ENCODE results near the gene USF2. TPM values are rescaled to one million over a fixed set of nuclear protein-coding genes. Genes with fewer than 3 reads are reported as not detected.

The USF2 gene
- total RNA-seq, 4 donors from 2014 or later = 118 to 169 (median 143) TPM

DNA sequence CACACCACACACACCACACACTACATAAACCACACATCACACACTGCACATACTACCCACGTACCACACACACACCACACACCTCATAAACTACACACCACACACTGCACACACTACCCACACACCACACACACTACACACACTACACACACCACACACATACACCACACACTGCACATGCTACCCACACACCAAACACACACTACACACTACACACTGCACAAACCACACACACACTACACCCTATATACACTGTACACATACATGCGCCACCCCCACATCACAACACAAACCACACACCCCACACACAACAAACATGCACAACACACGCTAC, 28.7 kb downstream of the USF2 start:
- Histone ChIP-seq H3K9me3 (no peaks in the 10 kb centered on the region), H3K36me3 (no peaks in the 10 kb centered on the region), H3K27ac (no peak overlapping the region), H3K4me1 (no peaks in the 10 kb centered on the region), H3K4me3 (no peak overlapping the region), H3K27me3 (peaks cover 14 to 44% (median 44%) of the 10 kb centered on the region in 3 donors)
- no peak for DNase-seq
- intact Hi-C loops (cut with DNase I; ENCODE audit: low total_unique reads) (no loop called here), in situ Hi-C loops (cut with MboI; ENCODE audit: low sequenced_read_pairs in 4 of 4) (no loop called here)
- ATAC-seq = no peak
- TF ChIP-seq CTCF (IDR thresholded peaks at IDR 0.05 in 4 of 5, conservative IDR thresholded peaks at IDR 0.05 in 1 of 5) (no peak), POLR2A (IDR thresholded peaks at IDR 0.05) (no peak)

DNA sequence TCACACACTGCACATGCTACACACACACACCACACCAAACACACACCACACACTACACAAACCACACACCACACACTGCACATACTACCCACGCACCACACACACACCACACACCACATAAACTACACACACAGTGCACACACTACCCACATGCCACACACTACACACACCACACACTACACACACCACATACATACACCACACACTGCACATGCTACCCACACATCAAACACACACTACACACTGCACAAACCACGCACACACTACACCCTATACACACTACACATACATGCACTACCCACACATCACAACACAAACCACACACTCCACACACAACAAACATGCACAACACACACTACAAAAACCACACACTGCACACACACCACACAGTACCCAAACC, 29.2 kb downstream of the USF2 start:
- intact Hi-C loops (cut with DNase I; ENCODE audit: low total_unique reads) (no loop called here), in situ Hi-C loops (cut with MboI; ENCODE audit: low sequenced_read_pairs in 4 of 4) (no loop called here)
- Histone ChIP-seq H3K4me1 (no peaks in the 10 kb centered on the region), H3K4me3 (no peak overlapping the region), H3K36me3 (no peaks in the 10 kb centered on the region), H3K27me3 (peaks cover 14 to 44% (median 40%) of the 10 kb centered on the region in 3 donors), H3K27ac (no peak overlapping the region), H3K9me3 (no peaks in the 10 kb centered on the region)
- no peak for ATAC-seq
- no peak for TF ChIP-seq POLR2A (IDR thresholded peaks at IDR 0.05)
- TF ChIP-seq CTCF (IDR thresholded peaks at IDR 0.05 in 4 of 5, conservative IDR thresholded peaks at IDR 0.05 in 1 of 5) = no peak
- no peak for DNase-seq

- Histone ChIP-seq H3K27ac (no peak overlapping the region), H3K4me1 (no peaks in the 10 kb centered on the region), H3K27me3 (peaks cover 10 to 42% (median 34%) of the 10 kb centered on the region in 3 donors), H3K36me3 (no peaks in the 10 kb centered on the region), H3K4me3 (no peak overlapping the region), H3K9me3 (no peaks in the 10 kb centered on the region)
- DNase-seq (no peak), ATAC-seq (no peak)
- TF ChIP-seq CTCF (IDR thresholded peaks at IDR 0.05 in 4 of 5, conservative IDR thresholded peaks at IDR 0.05 in 1 of 5) = no peak
- no peak for TF ChIP-seq POLR2A (IDR thresholded peaks at IDR 0.05)
- intact Hi-C loops (cut with DNase I; ENCODE audit: low total_unique reads) (no loop called here), in situ Hi-C loops (cut with MboI; ENCODE audit: low sequenced_read_pairs in 4 of 4) (no loop called here)
Observed at GRCh38 chr19:35298561-35298972, 29.8 kb downstream of the USF2 start.

GRCh38 chr19:35299523-35300338, 31.0 kb downstream of the USF2 start:
- no peak for TF ChIP-seq POLR2A (IDR thresholded peaks at IDR 0.05)
- TF ChIP-seq CTCF (IDR thresholded peaks at IDR 0.05 in 4 of 5, conservative IDR thresholded peaks at IDR 0.05 in 1 of 5) = no peak
- no peaks in the 10 kb centered on the region for H3K9me3 ChIP-seq
- H3K36me3 ChIP-seq = no peaks in the 10 kb centered on the region
- no peak overlapping the region for H3K27ac ChIP-seq
- ATAC-seq = no peak
- no peaks in the 10 kb centered on the region for H3K4me1 ChIP-seq
- in situ Hi-C loops (cut with MboI; ENCODE audit: low sequenced_read_pairs in 4 of 4) (no loop called here), intact Hi-C loops (cut with DNase I; ENCODE audit: low total_unique reads) (no loop called here)
- H3K27me3 ChIP-seq = peaks cover 12 to 33% (median 26%) of the 10 kb centered on the region in 3 donors
- no peak for DNase-seq
- no peak overlapping the region for H3K4me3 ChIP-seq

DNA sequence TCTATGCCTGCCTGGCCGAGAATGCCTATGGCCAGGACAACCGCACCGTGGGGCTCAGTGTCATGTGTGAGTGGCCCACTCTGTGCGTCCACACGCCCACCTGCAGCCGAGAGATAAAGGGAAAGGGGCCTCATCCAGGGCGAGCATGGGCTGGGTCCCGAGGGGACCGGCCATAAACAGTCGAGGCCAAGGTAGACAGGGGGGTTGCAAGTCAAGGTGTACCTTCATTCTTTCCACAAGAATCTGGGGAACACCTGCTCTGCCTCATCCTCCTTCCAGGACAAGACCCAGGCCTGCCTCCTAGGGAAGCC, 31.5 kb downstream of the USF2 start:
- H3K4me1 ChIP-seq = no peaks in the 10 kb centered on the region
- no peak for TF ChIP-seq CTCF (IDR thresholded peaks at IDR 0.05 in 4 of 5, conservative IDR thresholded peaks at IDR 0.05 in 1 of 5)
- no peak for TF ChIP-seq POLR2A (IDR thresholded peaks at IDR 0.05)
- DNase-seq = no peak
- H3K36me3 ChIP-seq = no peaks in the 10 kb centered on the region
- H3K27ac ChIP-seq = no peak overlapping the region
- in situ Hi-C loops (cut with MboI; ENCODE audit: low sequenced_read_pairs in 4 of 4) = no loop called here
- H3K27me3 ChIP-seq = peaks cover 12 to 35% (median 26%) of the 10 kb centered on the region in 3 donors
- intact Hi-C loops (cut with DNase I; ENCODE audit: low total_unique reads) = no loop called here
- H3K9me3 ChIP-seq = no peaks in the 10 kb centered on the region
- no peak for ATAC-seq
- H3K4me3 ChIP-seq = no peak overlapping the region

All from gastrocnemius medialis (tissue), 4 donors.